Measurements from ENCODE around the gene SLC29A2. TPM values are rescaled to one million over a fixed set of nuclear protein-coding genes. Genes with fewer than 3 reads are reported as not detected.
"Not testable (repeated sequence)": the region's sequence is repeated elsewhere in the genome, so short reads cannot be mapped to it uniquely, and the experiment has no call there.

The SLC29A2 gene
- total RNA-seq, 1 donor: under 0.01 TPM

DNA sequence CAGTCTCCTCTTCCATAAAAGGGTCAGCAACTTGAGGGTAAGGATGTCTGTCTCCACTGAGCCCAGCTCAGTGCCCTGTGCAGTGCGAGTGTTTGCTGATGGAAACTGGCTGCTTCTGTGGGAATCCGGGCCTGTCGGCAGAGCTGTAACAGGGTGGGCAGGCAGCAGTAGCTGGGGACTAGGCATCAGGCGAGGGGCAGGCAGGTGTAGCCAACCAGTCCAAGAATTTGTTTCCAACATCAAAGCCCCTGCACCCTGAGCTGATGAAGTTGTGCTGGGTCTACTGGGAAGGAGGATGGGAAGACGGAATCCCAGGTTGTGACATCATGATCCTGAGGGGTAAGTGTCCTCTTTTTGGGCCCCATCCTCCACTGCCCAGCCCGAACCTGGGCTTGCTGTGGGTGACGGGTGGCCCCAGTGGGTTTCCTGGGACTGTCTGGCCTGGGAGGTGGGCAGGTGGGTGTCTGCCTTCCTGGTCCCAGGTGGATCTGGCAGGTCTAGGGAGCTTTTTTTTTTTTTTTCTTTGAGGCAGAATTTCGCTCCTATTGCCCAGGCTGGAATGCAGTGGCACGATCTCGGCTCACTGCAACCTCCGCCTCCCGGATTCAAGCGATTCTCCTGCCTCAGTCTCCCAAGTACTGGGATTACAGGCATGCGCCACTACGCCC is 11.0 kb downstream of the SLC29A2 start:
- peak; percentile 43 for DNase-seq (ENCODE audit: insufficient read length, low spot score, missing footprints)
- H4K20me1 ChIP-seq (ENCODE audit: insufficient read depth, low read length): no peaks in the 10 kb centered on the region
- H3K36me3 ChIP-seq (ENCODE audit: insufficient read depth, low read length): no peaks in the 10 kb centered on the region
- H3K27ac ChIP-seq (ENCODE audit: low read depth, low read length): no peak overlapping the region
- H2AFZ ChIP-seq (ENCODE audit: low read length): no peak overlapping the region
- TF ChIP-seq, protein P1, sequence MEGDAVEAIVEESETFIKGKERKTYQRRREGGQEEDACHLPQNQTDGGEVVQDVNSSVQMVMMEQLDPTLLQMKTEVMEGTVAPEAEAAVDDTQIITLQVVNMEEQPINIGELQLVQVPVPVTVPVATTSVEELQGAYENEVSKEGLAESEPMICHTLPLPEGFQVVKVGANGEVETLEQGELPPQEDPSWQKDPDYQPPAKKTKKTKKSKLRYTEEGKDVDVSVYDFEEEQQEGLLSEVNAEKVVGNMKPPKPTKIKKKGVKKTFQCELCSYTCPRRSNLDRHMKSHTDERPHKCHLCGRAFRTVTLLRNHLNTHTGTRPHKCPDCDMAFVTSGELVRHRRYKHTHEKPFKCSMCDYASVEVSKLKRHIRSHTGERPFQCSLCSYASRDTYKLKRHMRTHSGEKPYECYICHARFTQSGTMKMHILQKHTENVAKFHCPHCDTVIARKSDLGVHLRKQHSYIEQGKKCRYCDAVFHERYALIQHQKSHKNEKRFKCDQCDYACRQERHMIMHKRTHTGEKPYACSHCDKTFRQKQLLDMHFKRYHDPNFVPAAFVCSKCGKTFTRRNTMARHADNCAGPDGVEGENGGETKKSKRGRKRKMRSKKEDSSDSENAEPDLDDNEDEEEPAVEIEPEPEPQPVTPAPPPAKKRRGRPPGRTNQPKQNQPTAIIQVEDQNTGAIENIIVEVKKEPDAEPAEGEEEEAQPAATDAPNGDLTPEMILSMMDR (IDR thresholded peaks at IDR 0.05; ENCODE audit: extremely low read depth, low read depth, low read length): no peak
- no peak overlapping the region for H3K4me3 ChIP-seq (ENCODE audit: insufficient read depth, low read length)
- no peaks in the 10 kb centered on the region for H3K79me2 ChIP-seq (ENCODE audit: insufficient read depth, low read length)
- no peaks in the 10 kb centered on the region for H3K9me3 ChIP-seq (ENCODE audit: low read depth, low read length)
- H3K4me2 ChIP-seq (ENCODE audit: insufficient read depth, low read length): no peak overlapping the region
- no peaks in the 10 kb centered on the region for H3K27me3 ChIP-seq (ENCODE audit: insufficient read depth, low read length)
- H3K4me1 ChIP-seq (ENCODE audit: insufficient read depth, low read length): no peaks in the 10 kb centered on the region

DNA sequence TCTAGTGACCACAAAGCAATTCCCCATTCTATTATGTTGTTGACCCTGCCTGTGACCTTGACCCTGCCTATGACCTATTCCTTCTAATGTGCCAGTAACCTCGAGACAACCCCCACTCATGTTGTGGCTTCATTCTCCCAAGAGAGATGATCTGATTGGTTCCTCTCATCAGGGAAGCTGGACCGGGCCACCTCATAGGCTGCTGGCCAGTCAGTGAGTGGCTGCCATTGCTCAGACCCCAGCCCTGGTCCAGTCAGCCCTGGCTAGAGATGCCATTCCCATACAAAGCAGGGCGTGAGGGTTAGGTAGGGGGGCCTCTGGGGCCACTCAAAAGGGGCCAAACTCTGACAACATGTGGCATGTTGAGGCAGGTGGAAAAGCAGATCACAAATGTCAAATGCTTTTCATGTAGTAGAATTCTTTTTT is 11.9 kb downstream of the SLC29A2 start:
- DNase-seq (ENCODE audit: insufficient read length, low spot score, missing footprints): peak; percentile 89
- Histone ChIP-seq H3K79me2 (ENCODE audit: insufficient read depth, low read length) (no peaks in the 10 kb centered on the region), H4K20me1 (ENCODE audit: insufficient read depth, low read length) (no peaks in the 10 kb centered on the region), H2AFZ (ENCODE audit: low read length) (no peak overlapping the region), H3K27ac (ENCODE audit: low read depth, low read length) (no peak overlapping the region), H3K4me3 (ENCODE audit: insufficient read depth, low read length) (no peak overlapping the region), H3K36me3 (ENCODE audit: insufficient read depth, low read length) (no peaks in the 10 kb centered on the region), H3K9me3 (ENCODE audit: low read depth, low read length) (no peaks in the 10 kb centered on the region), H3K27me3 (ENCODE audit: insufficient read depth, low read length) (no peaks in the 10 kb centered on the region), H3K4me1 (ENCODE audit: insufficient read depth, low read length) (no peaks in the 10 kb centered on the region), H3K4me2 (ENCODE audit: insufficient read depth, low read length) (no peak overlapping the region)
- TF ChIP-seq, protein P1 (IDR thresholded peaks at IDR 0.05; ENCODE audit: extremely low read depth, low read depth, low read length): no peak

DNA sequence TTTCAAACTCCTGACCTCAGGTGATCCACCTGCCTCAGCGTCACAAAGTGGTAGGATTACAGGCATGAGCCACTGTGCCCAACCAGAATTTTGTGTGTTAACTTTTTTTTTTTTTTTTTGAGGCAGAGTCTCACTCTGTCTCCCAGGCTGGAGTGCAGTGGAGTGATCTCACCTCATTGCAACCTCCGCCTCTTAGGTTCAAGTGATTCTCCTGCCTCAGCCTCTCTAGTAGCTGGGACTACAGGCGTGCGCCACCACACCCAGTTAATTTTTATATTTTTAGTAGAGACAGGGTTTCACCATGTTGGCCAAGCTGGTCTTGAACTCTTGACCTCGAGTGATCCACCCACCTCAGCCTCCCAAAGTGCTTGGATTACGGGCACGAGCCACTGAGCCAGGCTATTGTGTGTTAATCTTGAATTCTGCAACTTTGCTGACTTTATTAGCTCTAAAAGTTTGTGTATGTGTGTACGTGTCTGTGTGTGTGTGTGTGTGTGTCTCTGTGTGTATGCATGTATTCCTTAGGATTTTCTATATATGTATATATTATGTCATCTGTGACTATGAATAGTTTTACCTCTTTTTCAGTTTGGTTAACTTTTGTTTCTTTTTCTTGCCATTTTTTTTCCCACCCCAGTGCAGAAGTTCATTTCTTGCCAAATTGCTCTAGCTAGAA is 20.9 kb downstream of the SLC29A2 start:
- not testable (repeated sequence) for H2AFZ ChIP-seq (ENCODE audit: low read length); H3K27me3 ChIP-seq (ENCODE audit: insufficient read depth, low read length); H3K79me2 ChIP-seq (ENCODE audit: insufficient read depth, low read length); H3K36me3 ChIP-seq (ENCODE audit: insufficient read depth, low read length); H3K4me3 ChIP-seq (ENCODE audit: insufficient read depth, low read length); H3K9me3 ChIP-seq (ENCODE audit: low read depth, low read length); H3K4me2 ChIP-seq (ENCODE audit: insufficient read depth, low read length); DNase-seq (ENCODE audit: insufficient read length, low spot score, missing footprints); H3K27ac ChIP-seq (ENCODE audit: low read depth, low read length); H4K20me1 ChIP-seq (ENCODE audit: insufficient read depth, low read length); H3K4me1 ChIP-seq (ENCODE audit: insufficient read depth, low read length)

- H3K79me2 ChIP-seq (ENCODE audit: insufficient read depth, low read length): peaks cover 15% of the 10 kb centered on the region
- no peaks in the 10 kb centered on the region for H3K36me3 ChIP-seq (ENCODE audit: insufficient read depth, low read length)
- no peak overlapping the region for H2AFZ ChIP-seq (ENCODE audit: low read length)
- peaks cover 23% of the 10 kb centered on the region for H3K4me1 ChIP-seq (ENCODE audit: insufficient read depth, low read length)
- no peak for DNase-seq (ENCODE audit: insufficient read length, low spot score, missing footprints)
- H3K27ac ChIP-seq (ENCODE audit: low read depth, low read length): no peak overlapping the region
- TF ChIP-seq, protein P1 (IDR thresholded peaks at IDR 0.05; ENCODE audit: extremely low read depth, low read depth, low read length): no peak
- no peak overlapping the region for H3K4me3 ChIP-seq (ENCODE audit: insufficient read depth, low read length)
- no peaks in the 10 kb centered on the region for H3K9me3 ChIP-seq (ENCODE audit: low read depth, low read length)
- no peak overlapping the region for H3K4me2 ChIP-seq (ENCODE audit: insufficient read depth, low read length)
- no peaks in the 10 kb centered on the region for H3K27me3 ChIP-seq (ENCODE audit: insufficient read depth, low read length)
- no peaks in the 10 kb centered on the region for H4K20me1 ChIP-seq (ENCODE audit: insufficient read depth, low read length)
Observed at GRCh38 chr11:66349084-66349386, 22.5 kb downstream of the SLC29A2 start.
